ENCODE data around the gene ANKRD28.
"Not testable (repeated sequence)": the region's sequence is repeated elsewhere in the genome, so short reads cannot be mapped to it uniquely, and the experiment has no call there.

GRCh38 chr3:15738616-15739005 lies 59.2 kb downstream of the ANKRD28 start:
- not testable (repeated sequence) for TF ChIP-seq CTCF, POLR2A (IDR thresholded peaks at IDR 0.05)

Data from uterus (tissue), 2 donors.